ENCODE measurements around the gene NELFCD. TPM values are rescaled to one million over a fixed set of nuclear protein-coding genes. Genes with fewer than 3 reads are reported as not detected.

The NELFCD gene
- total and polyA plus RNA-seq, 9 of the 15 experiments (the other 6 are each of a cell fraction or from before 2014, with no cell fraction given): 11.7 to 163 (median 96.5) TPM

DNA sequence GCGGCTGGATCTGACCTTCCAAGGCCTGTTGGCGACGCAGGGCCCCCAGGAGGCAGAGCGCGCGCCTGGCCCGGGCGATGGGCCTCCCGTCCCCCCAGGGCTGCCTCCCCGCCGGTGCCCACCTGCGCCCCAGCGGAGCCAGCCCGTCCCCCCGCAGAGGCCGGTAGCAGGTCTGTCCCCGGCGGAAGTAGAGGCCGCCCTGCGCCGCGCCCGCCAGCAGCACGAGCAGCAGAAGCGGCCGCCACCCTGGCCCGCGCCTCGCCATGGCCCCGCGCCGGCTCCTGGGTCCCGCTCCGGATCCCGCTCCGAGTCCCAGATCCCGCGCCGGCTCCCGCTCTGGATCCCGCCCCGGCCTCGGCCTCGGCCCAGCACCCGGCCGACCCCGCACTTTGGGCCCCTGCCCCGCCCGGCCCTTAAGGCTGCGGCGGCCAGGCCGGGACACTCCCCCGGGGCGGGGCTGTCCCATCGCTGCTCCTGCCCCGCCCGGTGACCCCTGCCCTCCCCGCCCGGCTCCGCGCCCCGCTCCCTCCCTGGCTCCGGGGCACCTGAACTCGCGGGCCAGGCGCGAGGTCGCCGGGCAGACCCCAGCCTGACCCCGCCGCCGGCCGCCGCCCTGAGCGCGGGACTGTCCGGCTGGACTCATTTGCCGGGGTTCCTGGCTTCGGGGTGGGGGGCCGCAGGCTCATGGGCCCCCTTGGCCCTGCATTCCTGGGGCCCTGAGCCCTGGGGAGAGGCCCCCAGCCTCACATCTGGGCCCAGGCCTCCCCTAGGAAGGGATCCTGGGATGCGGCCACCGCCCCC is 26.0 kb downstream of the NELFCD start, which contains the start of gene CTSZ (continued):
- TF ChIP-seq, protein P1, sequence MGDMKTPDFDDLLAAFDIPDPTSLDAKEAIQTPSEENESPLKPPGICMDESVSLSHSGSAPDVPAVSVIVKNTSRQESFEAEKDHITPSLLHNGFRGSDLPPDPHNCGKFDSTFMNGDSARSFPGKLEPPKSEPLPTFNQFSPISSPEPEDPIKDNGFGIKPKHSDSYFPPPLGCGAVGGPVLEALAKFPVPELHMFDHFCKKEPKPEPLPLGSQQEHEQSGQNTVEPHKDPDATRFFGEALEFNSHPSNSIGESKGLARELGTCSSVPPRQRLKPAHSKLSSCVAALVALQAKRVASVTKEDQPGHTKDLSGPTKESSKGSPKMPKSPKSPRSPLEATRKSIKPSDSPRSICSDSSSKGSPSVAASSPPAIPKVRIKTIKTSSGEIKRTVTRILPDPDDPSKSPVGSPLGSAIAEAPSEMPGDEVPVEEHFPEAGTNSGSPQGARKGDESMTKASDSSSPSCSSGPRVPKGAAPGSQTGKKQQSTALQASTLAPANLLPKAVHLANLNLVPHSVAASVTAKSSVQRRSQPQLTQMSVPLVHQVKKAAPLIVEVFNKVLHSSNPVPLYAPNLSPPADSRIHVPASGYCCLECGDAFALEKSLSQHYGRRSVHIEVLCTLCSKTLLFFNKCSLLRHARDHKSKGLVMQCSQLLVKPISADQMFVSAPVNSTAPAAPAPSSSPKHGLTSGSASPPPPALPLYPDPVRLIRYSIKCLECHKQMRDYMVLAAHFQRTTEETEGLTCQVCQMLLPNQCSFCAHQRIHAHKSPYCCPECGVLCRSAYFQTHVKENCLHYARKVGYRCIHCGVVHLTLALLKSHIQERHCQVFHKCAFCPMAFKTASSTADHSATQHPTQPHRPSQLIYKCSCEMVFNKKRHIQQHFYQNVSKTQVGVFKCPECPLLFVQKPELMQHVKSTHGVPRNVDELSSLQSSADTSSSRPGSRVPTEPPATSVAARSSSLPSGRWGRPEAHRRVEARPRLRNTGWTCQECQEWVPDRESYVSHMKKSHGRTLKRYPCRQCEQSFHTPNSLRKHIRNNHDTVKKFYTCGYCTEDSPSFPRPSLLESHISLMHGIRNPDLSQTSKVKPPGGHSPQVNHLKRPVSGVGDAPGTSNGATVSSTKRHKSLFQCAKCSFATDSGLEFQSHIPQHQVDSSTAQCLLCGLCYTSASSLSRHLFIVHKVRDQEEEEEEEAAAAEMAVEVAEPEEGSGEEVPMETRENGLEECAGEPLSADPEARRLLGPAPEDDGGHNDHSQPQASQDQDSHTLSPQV (IDR thresholded peaks at IDR 0.05): peak; percentile 79
- no peak for TF ChIP-seq SRSF1 (IDR thresholded peaks at IDR 0.05; ENCODE audit: low read depth, low read length)
- no peak for TF ChIP-seq DDX20 (tag; IDR thresholded peaks at IDR 0.05; ENCODE audit: low read depth)
- TF ChIP-seq RBM25 (IDR thresholded peaks at IDR 0.05; ENCODE audit: low read depth, low read length, severe bottlenecking): no peak
- TF ChIP-seq ZNF253 (CRISPR knock-in tag; conservative IDR thresholded peaks at IDR 0.05): no peak
- TF ChIP-seq, protein P2, sequence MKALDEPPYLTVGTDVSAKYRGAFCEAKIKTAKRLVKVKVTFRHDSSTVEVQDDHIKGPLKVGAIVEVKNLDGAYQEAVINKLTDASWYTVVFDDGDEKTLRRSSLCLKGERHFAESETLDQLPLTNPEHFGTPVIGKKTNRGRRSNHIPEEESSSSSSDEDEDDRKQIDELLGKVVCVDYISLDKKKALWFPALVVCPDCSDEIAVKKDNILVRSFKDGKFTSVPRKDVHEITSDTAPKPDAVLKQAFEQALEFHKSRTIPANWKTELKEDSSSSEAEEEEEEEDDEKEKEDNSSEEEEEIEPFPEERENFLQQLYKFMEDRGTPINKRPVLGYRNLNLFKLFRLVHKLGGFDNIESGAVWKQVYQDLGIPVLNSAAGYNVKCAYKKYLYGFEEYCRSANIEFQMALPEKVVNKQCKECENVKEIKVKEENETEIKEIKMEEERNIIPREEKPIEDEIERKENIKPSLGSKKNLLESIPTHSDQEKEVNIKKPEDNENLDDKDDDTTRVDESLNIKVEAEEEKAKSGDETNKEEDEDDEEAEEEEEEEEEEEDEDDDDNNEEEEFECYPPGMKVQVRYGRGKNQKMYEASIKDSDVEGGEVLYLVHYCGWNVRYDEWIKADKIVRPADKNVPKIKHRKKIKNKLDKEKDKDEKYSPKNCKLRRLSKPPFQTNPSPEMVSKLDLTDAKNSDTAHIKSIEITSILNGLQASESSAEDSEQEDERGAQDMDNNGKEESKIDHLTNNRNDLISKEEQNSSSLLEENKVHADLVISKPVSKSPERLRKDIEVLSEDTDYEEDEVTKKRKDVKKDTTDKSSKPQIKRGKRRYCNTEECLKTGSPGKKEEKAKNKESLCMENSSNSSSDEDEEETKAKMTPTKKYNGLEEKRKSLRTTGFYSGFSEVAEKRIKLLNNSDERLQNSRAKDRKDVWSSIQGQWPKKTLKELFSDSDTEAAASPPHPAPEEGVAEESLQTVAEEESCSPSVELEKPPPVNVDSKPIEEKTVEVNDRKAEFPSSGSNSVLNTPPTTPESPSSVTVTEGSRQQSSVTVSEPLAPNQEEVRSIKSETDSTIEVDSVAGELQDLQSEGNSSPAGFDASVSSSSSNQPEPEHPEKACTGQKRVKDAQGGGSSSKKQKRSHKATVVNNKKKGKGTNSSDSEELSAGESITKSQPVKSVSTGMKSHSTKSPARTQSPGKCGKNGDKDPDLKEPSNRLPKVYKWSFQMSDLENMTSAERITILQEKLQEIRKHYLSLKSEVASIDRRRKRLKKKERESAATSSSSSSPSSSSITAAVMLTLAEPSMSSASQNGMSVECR (CRISPR knock-in tag; IDR thresholded peaks at IDR 0.05): no peak
- no peak for TF ChIP-seq PCBP2 (IDR thresholded peaks at IDR 0.05; ENCODE audit: low read depth, low read length, poor library complexity, severe bottlenecking)
- TF ChIP-seq KLF16 (IDR thresholded peaks at IDR 0.05): no peak
- no peak for TF ChIP-seq TCF7L2 (IDR thresholded peaks at IDR 0.05; ENCODE audit: low read depth, low read length)
- no peak for TF ChIP-seq MTF1 (CRISPR knock-in tag; IDR thresholded peaks at IDR 0.05; ENCODE audit: borderline replicate concordance)
- TF ChIP-seq ZNF764 (CRISPR knock-in tag; IDR thresholded peaks at IDR 0.05; ENCODE audit: low read depth): no peak
- TF ChIP-seq, protein P3, sequence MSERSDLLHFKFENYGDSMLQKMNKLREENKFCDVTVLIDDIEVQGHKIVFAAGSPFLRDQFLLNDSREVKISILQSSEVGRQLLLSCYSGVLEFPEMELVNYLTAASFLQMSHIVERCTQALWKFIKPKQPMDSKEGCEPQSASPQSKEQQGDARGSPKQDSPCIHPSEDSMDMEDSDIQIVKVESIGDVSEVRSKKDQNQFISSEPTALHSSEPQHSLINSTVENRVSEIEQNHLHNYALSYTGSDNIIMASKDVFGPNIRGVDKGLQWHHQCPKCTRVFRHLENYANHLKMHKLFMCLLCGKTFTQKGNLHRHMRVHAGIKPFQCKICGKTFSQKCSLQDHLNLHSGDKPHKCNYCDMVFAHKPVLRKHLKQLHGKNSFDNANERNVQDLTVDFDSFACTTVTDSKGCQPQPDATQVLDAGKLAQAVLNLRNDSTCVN (CRISPR knock-in tag; IDR thresholded peaks at IDR 0.05): no peak
- TF ChIP-seq JUNB (CRISPR knock-in tag; conservative IDR thresholded peaks at IDR 0.05): no peak
- TF ChIP-seq FOXP1 (CRISPR knock-in tag; IDR thresholded peaks at IDR 0.05): 0 out of 2 replicates have a peak, but pooled peaks have one; percentile 35
- TF ChIP-seq FOXA3 (CRISPR knock-in tag; conservative IDR thresholded peaks at IDR 0.05 in 1 of 2, IDR thresholded peaks at IDR 0.05 in 1 of 2): no peak
- no peak for TF ChIP-seq TCF3 (CRISPR knock-in tag; IDR thresholded peaks at IDR 0.05)
- no peak for TF ChIP-seq ZNF143 (CRISPR knock-in tag; IDR thresholded peaks at IDR 0.05)
- no peak for TF ChIP-seq SRSF7 (optimal IDR thresholded peaks at IDR 0.05; ENCODE audit: low read depth, low read length)
